Measurements from ENCODE around the gene MKRN2OS. TPM values are rescaled to one million over a fixed set of nuclear protein-coding genes. Genes with fewer than 3 reads are reported as not detected.

MKRN2OS gene
- total RNA-seq, 1 donor from 2014 or later: not detected

GRCh38 chr3:12562451-12562850 is 17.2 kb upstream of the MKRN2OS start:
- no peak overlapping the region for H3K27ac ChIP-seq
- H3K4me3 ChIP-seq: no peak overlapping the region
- no peak for DNase-seq (ENCODE audit: low spot score in 2 of 2)
- H3K4me1 ChIP-seq: peaks cover 6 to 33% of the 10 kb centered on the region in 2 donors
- intact Hi-C loops (cut with DNase I): no loop called here
- peaks cover 11 to 16% of the 10 kb centered on the region in 2 donors for H3K9me3 ChIP-seq
- TF ChIP-seq CTCF (IDR thresholded peaks at IDR 0.05): no peak
- H3K27me3 ChIP-seq: no peaks in the 10 kb centered on the region
- H3K36me3 ChIP-seq: no peaks in the 10 kb centered on the region

- Histone ChIP-seq H3K27me3 (no peaks in the 10 kb centered on the region), H3K9me3 (peaks cover 6 to 7% of the 10 kb centered on the region in 2 donors), H3K4me3 (no peak overlapping the region), H3K36me3 (no peaks in the 10 kb centered on the region), H3K27ac (peak overlapping the region in 1 of 2 donors; percentile 35), H3K4me1 (peaks cover 6 to 33% of the 10 kb centered on the region in 2 donors)
- no peak for DNase-seq (ENCODE audit: low spot score in 2 of 2)
- intact Hi-C loops (cut with DNase I): no loop called here
- TF ChIP-seq CTCF (IDR thresholded peaks at IDR 0.05): no peak
Observed at GRCh38 chr3:12561397-12561796, 16.1 kb upstream of the MKRN2OS start.

GRCh38 chr3:12560505-12561190 is 15.3 kb upstream of the MKRN2OS start:
- peaks cover 0 to 2% of the 10 kb centered on the region in 2 donors for H3K9me3 ChIP-seq
- H3K4me3 ChIP-seq: no peak overlapping the region
- intact Hi-C loops (cut with DNase I): no loop called here
- peak overlapping the region; percentile 28 to 35 for H3K27ac ChIP-seq
- peaks cover 6 to 36% of the 10 kb centered on the region in 2 donors for H3K4me1 ChIP-seq
- TF ChIP-seq CTCF (IDR thresholded peaks at IDR 0.05): no peak
- DNase-seq (ENCODE audit: low spot score in 2 of 2): no peak
- no peaks in the 10 kb centered on the region for H3K36me3 ChIP-seq
- no peaks in the 10 kb centered on the region for H3K27me3 ChIP-seq

- Histone ChIP-seq H3K9me3 (no peaks in the 10 kb centered on the region), H3K27ac (no peak overlapping the region), H3K27me3 (no peaks in the 10 kb centered on the region), H3K4me1 (peaks cover 6 to 36% of the 10 kb centered on the region in 2 donors), H3K36me3 (no peaks in the 10 kb centered on the region), H3K4me3 (no peak overlapping the region)
- no peak for DNase-seq (ENCODE audit: low spot score in 2 of 2)
- intact Hi-C loops (cut with DNase I): loop anchor here (5.0 kb wide), 2 partner anchors 163 to 238 kb away; partner anchors contain the start of gene CAND2
- no peak for TF ChIP-seq CTCF (IDR thresholded peaks at IDR 0.05)
Observed at GRCh38 chr3:12559520-12559919, 14.2 kb upstream of the MKRN2OS start.

- no peak for DNase-seq (ENCODE audit: low spot score in 2 of 2)
- H3K27me3 ChIP-seq: no peaks in the 10 kb centered on the region
- intact Hi-C loops (cut with DNase I): loop anchor here (5.0 kb wide), 2 partner anchors 164 to 239 kb away; partner anchors contain the start of gene CAND2
- TF ChIP-seq CTCF (IDR thresholded peaks at IDR 0.05): no peak
- peaks cover 6 to 36% of the 10 kb centered on the region in 2 donors for H3K4me1 ChIP-seq
- no peak overlapping the region for H3K27ac ChIP-seq
- no peaks in the 10 kb centered on the region for H3K36me3 ChIP-seq
- H3K9me3 ChIP-seq: no peaks in the 10 kb centered on the region
- H3K4me3 ChIP-seq: peak overlapping the region; percentile 61 to 99
Observed at GRCh38 chr3:12558706-12559105, 13.4 kb upstream of the MKRN2OS start.

Data from ascending aorta (tissue), 2 donors.